ENCODE measurements around the gene LRRC17.
"Not testable (repeated sequence)": the region's sequence is repeated elsewhere in the genome, so short reads cannot be mapped to it uniquely, and the experiment has no call there.

LRRC17 gene

GRCh38 chr7:102976493-102976892 is 63.7 kb downstream of the LRRC17 start:
- no peak overlapping the region for H3K27ac ChIP-seq (ENCODE audit: insufficient read depth in 1 of 2, low read depth in 1 of 2, low read length in 2 of 2, poor library complexity in 1 of 2, severe bottlenecking in 2 of 2)

GRCh38 chr7:102977586-102977985 is 64.8 kb downstream of the LRRC17 start:
- WGBS (ENCODE audit: insufficient coverage), result no CpG with 5 or more reads among the region's 4 CpGs
- H3K4me1 ChIP-seq (ENCODE audit: control extremely low read depth in 1 of 4, control insufficient read depth in 4 of 4, insufficient read depth in 4 of 4, low read length in 3 of 4); POLR2A ChIA-PET; H3K4me3 ChIP-seq (ENCODE audit: control insufficient read depth in 1 of 7, extremely low read depth in 1 of 7, insufficient read depth in 4 of 7, low read depth in 2 of 7, low read length in 6 of 7); H3K36me3 ChIP-seq (ENCODE audit: control insufficient read depth in 4 of 4, insufficient read depth in 4 of 4, low read length in 3 of 4); CTCF ChIA-PET; H3K27me3 ChIP-seq (replicated peaks in 2 of 5; ENCODE audit: control insufficient read depth in 4 of 5, insufficient read depth in 5 of 5, low read length in 4 of 5); DNase-seq; H3K27ac ChIP-seq (ENCODE audit: insufficient read depth in 1 of 2, low read depth in 1 of 2, low read length in 2 of 2, poor library complexity in 1 of 2, severe bottlenecking in 2 of 2); H3K9me3 ChIP-seq (ENCODE audit: control extremely low read depth in 1 of 5, control insufficient read depth in 4 of 5, insufficient read depth in 2 of 5, low read depth in 1 of 5, low read length in 4 of 5): not testable (repeated sequence)

More at GRCh38 chr7:102976493-102976892, 63.7 kb downstream of the LRRC17 start:
- CTCF ChIA-PET, result no interaction called here
- DNase-seq, result no peak
- Histone ChIP-seq H3K4me1 (ENCODE audit: control extremely low read depth in 1 of 4, control insufficient read depth in 4 of 4, insufficient read depth in 4 of 4, low read length in 3 of 4) (peaks cover 0 to 3% (median under 1%) of the 10 kb centered on the region in 4 experiments), H3K36me3 (ENCODE audit: control insufficient read depth in 4 of 4, insufficient read depth in 4 of 4, low read length in 3 of 4) (no peaks in the 10 kb centered on the region), H3K27me3 (replicated peaks in 2 of 5; ENCODE audit: control insufficient read depth in 4 of 5, insufficient read depth in 5 of 5, low read length in 4 of 5) (no peaks in the 10 kb centered on the region), H3K4me3 (ENCODE audit: control insufficient read depth in 1 of 7, extremely low read depth in 1 of 7, insufficient read depth in 4 of 7, low read depth in 2 of 7, low read length in 6 of 7) (no peak overlapping the region), H3K9me3 (ENCODE audit: control extremely low read depth in 1 of 5, control insufficient read depth in 4 of 5, insufficient read depth in 2 of 5, low read depth in 1 of 5, low read length in 4 of 5) (peaks cover 0 to 3% (median 0%) of the 10 kb centered on the region in 5 experiments)
- POLR2A ChIA-PET, result no interaction called here
- WGBS (ENCODE audit: insufficient coverage), result 96% methylated on average over 8 of the region's 8 CpGs

DNA sequence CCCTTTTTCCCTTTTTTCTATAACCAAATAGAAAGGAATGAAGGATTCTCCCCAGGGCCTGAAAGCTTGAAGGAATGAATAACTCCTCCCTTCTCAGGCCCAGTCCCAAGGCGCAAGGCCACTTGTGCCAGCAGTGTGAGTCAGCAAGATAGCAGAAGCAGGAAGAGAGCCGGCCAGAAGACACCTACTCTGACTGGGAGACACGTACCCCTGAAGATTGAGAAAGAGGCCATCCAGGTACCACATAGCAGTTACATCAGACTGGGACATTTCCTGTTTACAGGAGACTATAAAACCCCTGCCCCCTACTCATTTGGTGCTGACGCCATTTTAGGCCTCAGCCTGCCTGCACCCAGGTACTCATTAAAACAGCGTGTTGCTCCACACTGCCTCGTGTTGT is 65.5 kb downstream of the LRRC17 start:
- H3K9me3 ChIP-seq (ENCODE audit: control extremely low read depth in 1 of 5, control insufficient read depth in 4 of 5, insufficient read depth in 2 of 5, low read depth in 1 of 5, low read length in 4 of 5), result peaks cover 0 to 3% (median 0%) of the 10 kb centered on the region in 5 experiments
- H3K27me3 ChIP-seq (replicated peaks in 2 of 5; ENCODE audit: control insufficient read depth in 4 of 5, insufficient read depth in 5 of 5, low read length in 4 of 5), result no peaks in the 10 kb centered on the region
- POLR2A ChIA-PET, result no interaction called here
- CTCF ChIA-PET, result no interaction called here
- DNase-seq, result peak in 2 of 3 donors; percentile 39 to 68
- no peaks in the 10 kb centered on the region for H3K36me3 ChIP-seq (ENCODE audit: control insufficient read depth in 4 of 4, insufficient read depth in 4 of 4, low read length in 3 of 4)
- peaks cover 0 to 3% (median under 1%) of the 10 kb centered on the region in 4 experiments for H3K4me1 ChIP-seq (ENCODE audit: control extremely low read depth in 1 of 4, control insufficient read depth in 4 of 4, insufficient read depth in 4 of 4, low read length in 3 of 4)
- H3K4me3 ChIP-seq (ENCODE audit: control insufficient read depth in 1 of 7, extremely low read depth in 1 of 7, insufficient read depth in 4 of 7, low read depth in 2 of 7, low read length in 6 of 7), result no peak overlapping the region
- 70% methylated on average over 6 of the region's 6 CpGs for WGBS (ENCODE audit: insufficient coverage)
- no peak overlapping the region for H3K27ac ChIP-seq (ENCODE audit: insufficient read depth in 1 of 2, low read depth in 1 of 2, low read length in 2 of 2, poor library complexity in 1 of 2, severe bottlenecking in 2 of 2)

- Histone ChIP-seq H3K36me3 (ENCODE audit: control insufficient read depth in 4 of 4, insufficient read depth in 4 of 4, low read length in 3 of 4) (no peaks in the 10 kb centered on the region), H3K4me3 (ENCODE audit: control insufficient read depth in 1 of 7, extremely low read depth in 1 of 7, insufficient read depth in 4 of 7, low read depth in 2 of 7, low read length in 6 of 7) (no peak overlapping the region), H3K27me3 (replicated peaks in 2 of 5; ENCODE audit: control insufficient read depth in 4 of 5, insufficient read depth in 5 of 5, low read length in 4 of 5) (no peaks in the 10 kb centered on the region), H3K9me3 (ENCODE audit: control extremely low read depth in 1 of 5, control insufficient read depth in 4 of 5, insufficient read depth in 2 of 5, low read depth in 1 of 5, low read length in 4 of 5) (peaks cover 0 to 3% (median 0%) of the 10 kb centered on the region in 5 experiments), H3K4me1 (ENCODE audit: control extremely low read depth in 1 of 4, control insufficient read depth in 4 of 4, insufficient read depth in 4 of 4, low read length in 3 of 4) (peaks cover 0 to 3% (median under 1%) of the 10 kb centered on the region in 4 experiments), H3K27ac (ENCODE audit: insufficient read depth in 1 of 2, low read depth in 1 of 2, low read length in 2 of 2, poor library complexity in 1 of 2, severe bottlenecking in 2 of 2) (no peak overlapping the region)
- ChIA-PET CTCF (interaction anchor here (1.2 kb wide), 1 partner anchor 10 kb away, joined by 3 read pairs; no protein-coding TSS in a partner anchor), POLR2A (no interaction called here)
- no peak for DNase-seq
These were observed 66.9 kb downstream of the LRRC17 start for GRCh38 chr7:102979670-102980069.

DNA sequence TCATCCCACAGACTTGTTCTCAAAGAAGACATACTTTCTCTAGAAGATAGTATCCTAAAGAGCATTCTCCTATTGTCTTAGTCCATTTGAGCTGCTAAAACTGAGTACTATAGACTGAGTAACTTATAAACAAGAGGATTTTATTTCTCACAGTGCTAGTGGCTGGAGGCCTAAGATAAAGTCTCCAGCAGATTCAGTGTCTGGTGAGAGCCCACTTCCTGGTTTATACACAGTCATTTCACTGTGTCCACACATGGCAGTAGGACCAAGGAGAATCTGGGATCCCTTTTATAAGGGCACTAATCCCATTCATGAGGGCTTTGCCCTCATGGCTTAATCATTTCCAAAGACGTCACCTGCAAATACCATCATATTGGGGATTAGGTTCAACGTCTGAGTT is 68.7 kb downstream of the LRRC17 start:
- CTCF ChIA-PET, result interaction anchor here (0.7 kb wide), 1 partner anchor 25 kb away, joined by 3 read pairs; no protein-coding TSS in a partner anchor
- peak in 1 of 3 donors; percentile 12 for DNase-seq
- Histone ChIP-seq H3K27me3 (replicated peaks in 2 of 5; ENCODE audit: control insufficient read depth in 4 of 5, insufficient read depth in 5 of 5, low read length in 4 of 5) (no peaks in the 10 kb centered on the region), H3K36me3 (ENCODE audit: control insufficient read depth in 4 of 4, insufficient read depth in 4 of 4, low read length in 3 of 4) (no peaks in the 10 kb centered on the region), H3K27ac (ENCODE audit: insufficient read depth in 1 of 2, low read depth in 1 of 2, low read length in 2 of 2, poor library complexity in 1 of 2, severe bottlenecking in 2 of 2) (no peak overlapping the region), H3K4me1 (ENCODE audit: control extremely low read depth in 1 of 4, control insufficient read depth in 4 of 4, insufficient read depth in 4 of 4, low read length in 3 of 4) (peaks cover 0 to 3% (median under 1%) of the 10 kb centered on the region in 4 experiments), H3K9me3 (ENCODE audit: control extremely low read depth in 1 of 5, control insufficient read depth in 4 of 5, insufficient read depth in 2 of 5, low read depth in 1 of 5, low read length in 4 of 5) (peaks cover 0 to 3% (median 0%) of the 10 kb centered on the region in 5 experiments), H3K4me3 (ENCODE audit: control insufficient read depth in 1 of 7, extremely low read depth in 1 of 7, insufficient read depth in 4 of 7, low read depth in 2 of 7, low read length in 6 of 7) (no peak overlapping the region)
- WGBS (ENCODE audit: insufficient coverage), result no CpG with 5 or more reads among the region's 2 CpGs
- POLR2A ChIA-PET, result no interaction called here

- Histone ChIP-seq H3K27me3 (replicated peaks in 2 of 5; ENCODE audit: control insufficient read depth in 4 of 5, insufficient read depth in 5 of 5, low read length in 4 of 5) (no peaks in the 10 kb centered on the region), H3K36me3 (ENCODE audit: control insufficient read depth in 4 of 4, insufficient read depth in 4 of 4, low read length in 3 of 4) (no peaks in the 10 kb centered on the region), H3K4me3 (ENCODE audit: control insufficient read depth in 1 of 7, extremely low read depth in 1 of 7, insufficient read depth in 4 of 7, low read depth in 2 of 7, low read length in 6 of 7) (no peak overlapping the region), H3K9me3 (ENCODE audit: control extremely low read depth in 1 of 5, control insufficient read depth in 4 of 5, insufficient read depth in 2 of 5, low read depth in 1 of 5, low read length in 4 of 5) (peaks cover 0 to 3% (median 0%) of the 10 kb centered on the region in 5 experiments), H3K4me1 (ENCODE audit: control extremely low read depth in 1 of 4, control insufficient read depth in 4 of 4, insufficient read depth in 4 of 4, low read length in 3 of 4) (peaks cover 0 to 3% (median under 1%) of the 10 kb centered on the region in 4 experiments), H3K27ac (ENCODE audit: insufficient read depth in 1 of 2, low read depth in 1 of 2, low read length in 2 of 2, poor library complexity in 1 of 2, severe bottlenecking in 2 of 2) (no peak overlapping the region)
- WGBS (ENCODE audit: insufficient coverage), result 100% methylated on average over 1 of the region's 1 CpG
- ChIA-PET POLR2A (no interaction called here), CTCF (interaction anchor here (0.7 kb wide), 1 partner anchor 24 kb away, joined by 3 read pairs; no protein-coding TSS in a partner anchor)
- no peak for DNase-seq
These were observed 69.4 kb downstream of the LRRC17 start for GRCh38 chr7:102982235-102982634.

- CTCF ChIA-PET, result no interaction called here
- 80% methylated on average over 5 of the region's 7 CpGs for WGBS (ENCODE audit: insufficient coverage)
- POLR2A ChIA-PET, result no interaction called here
- no peaks in the 10 kb centered on the region for H3K27me3 ChIP-seq (replicated peaks in 2 of 5; ENCODE audit: control insufficient read depth in 4 of 5, insufficient read depth in 5 of 5, low read length in 4 of 5)
- DNase-seq, result no peak
- H3K36me3 ChIP-seq (ENCODE audit: control insufficient read depth in 4 of 4, insufficient read depth in 4 of 4, low read length in 3 of 4), result no peaks in the 10 kb centered on the region
- no peak overlapping the region for H3K4me3 ChIP-seq (ENCODE audit: control insufficient read depth in 1 of 7, extremely low read depth in 1 of 7, insufficient read depth in 4 of 7, low read depth in 2 of 7, low read length in 6 of 7)
- H3K9me3 ChIP-seq (ENCODE audit: control extremely low read depth in 1 of 5, control insufficient read depth in 4 of 5, insufficient read depth in 2 of 5, low read depth in 1 of 5, low read length in 4 of 5), result peaks cover 0 to 3% (median 0%) of the 10 kb centered on the region in 5 experiments
- H3K4me1 ChIP-seq (ENCODE audit: control extremely low read depth in 1 of 4, control insufficient read depth in 4 of 4, insufficient read depth in 4 of 4, low read length in 3 of 4), result peaks cover 0 to under 1% (median 0%) of the 10 kb centered on the region in 4 experiments
- H3K27ac ChIP-seq (ENCODE audit: insufficient read depth in 1 of 2, low read depth in 1 of 2, low read length in 2 of 2, poor library complexity in 1 of 2, severe bottlenecking in 2 of 2), result no peak overlapping the region
These were observed 70.8 kb downstream of the LRRC17 start for GRCh38 chr7:102983602-102984001.
